SK-N-MC (cell line): ENCODE results near the gene KIF1C.

Experiments used
- DNase-seq: peaks from one replicate; pipeline ENCODE4 v3.0.0-alpha.2; 2011; ENCODE audit warnings: low read depth, low spot score
- H3K27ac ChIP-seq: fragments of 200-600 bp; sonication (generic); 2 replicates; pipeline ENCODE4 v1.5.1; 2016; ENCODE audit warnings: mixed run types
- H3K36me3 ChIP-seq: fragments of 200-600 bp; sonication (generic); 2 replicates; pipeline ENCODE4 v1.6.1; 2017; ENCODE audit warnings: antibody characterized with exemption, low read length, mixed read lengths; ENCODE audit not compliant: insufficient read depth
- H3K4me3 ChIP-seq: fragments of 200-600 bp; sonication (generic); 2 replicates; pipeline ENCODE4 v1.5.1; 2016
- H3K9ac ChIP-seq: fragments of 200-600 bp; sonication (generic); 2 replicates; pipeline ENCODE4 v1.8.0; 2017; ENCODE audit warnings: mixed run types, mixed read lengths; ENCODE audit not compliant: insufficient read length
- H3K9me3 ChIP-seq: fragments of 200-600 bp; sonication (generic); 2 replicates; pipeline ENCODE4 v1.6.1; 2017; ENCODE audit warnings: low read depth, mild to moderate bottlenecking, antibody characterized with exemption, low read length, moderate library complexity, mixed read lengths
- EZH2 ChIP-seq: fragments of 200-600 bp; sonication (generic); IDR thresholded peaks from one replicate; pipeline ENCODE4 v1.6.1; 2017; ENCODE audit warnings: antibody characterized with exemption
- FOXP2 ChIP-seq: optimal IDR thresholded peaks from 2 replicates; pipeline ENCODE3; 2011; ENCODE audit warnings: mild to moderate bottlenecking, moderate library complexity; ENCODE audit not compliant: insufficient read depth; ENCODE audit errors: extremely low read length, control extremely low read depth
- POLR2AphosphoS5 ChIP-seq: IDR thresholded peaks from 2 replicates; pipeline ENCODE4 v1.6.1; 2012; ENCODE audit warnings: mild to moderate bottlenecking, low read depth, low read length, borderline replicate concordance

KIF1C gene

DNA sequence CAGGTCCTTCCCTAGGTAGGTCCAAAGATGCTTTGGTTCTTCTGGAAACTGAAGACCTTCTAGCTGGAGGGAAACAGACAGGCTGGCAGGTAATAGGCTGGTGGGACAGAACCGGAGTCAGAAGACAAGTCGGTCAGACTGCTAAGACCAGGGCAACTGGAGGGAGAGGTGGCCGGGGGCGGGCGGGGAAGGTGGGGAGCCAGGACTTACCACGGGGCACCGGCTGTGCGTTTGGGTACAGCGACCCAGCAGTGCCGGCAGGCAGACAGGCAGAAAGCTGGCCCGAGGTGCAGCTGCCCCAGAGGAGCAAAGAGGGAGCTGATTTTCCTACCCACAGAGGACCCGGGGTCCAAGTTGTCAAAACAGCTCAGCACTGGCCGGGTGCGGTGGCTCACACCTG, 36.9 kb downstream of the KIF1C start:
- Histone ChIP-seq H3K36me3 (no peaks in the 10 kb centered on the region), H3K9me3 (no peaks in the 10 kb centered on the region), H3K9ac (no peak overlapping the region), H3K4me3 (no peak overlapping the region), H3K27ac (no peak overlapping the region)
- TF ChIP-seq EZH2 (no peak), POLR2AphosphoS5 (no peak), FOXP2 (no peak)
- no peak for DNase-seq

DNA sequence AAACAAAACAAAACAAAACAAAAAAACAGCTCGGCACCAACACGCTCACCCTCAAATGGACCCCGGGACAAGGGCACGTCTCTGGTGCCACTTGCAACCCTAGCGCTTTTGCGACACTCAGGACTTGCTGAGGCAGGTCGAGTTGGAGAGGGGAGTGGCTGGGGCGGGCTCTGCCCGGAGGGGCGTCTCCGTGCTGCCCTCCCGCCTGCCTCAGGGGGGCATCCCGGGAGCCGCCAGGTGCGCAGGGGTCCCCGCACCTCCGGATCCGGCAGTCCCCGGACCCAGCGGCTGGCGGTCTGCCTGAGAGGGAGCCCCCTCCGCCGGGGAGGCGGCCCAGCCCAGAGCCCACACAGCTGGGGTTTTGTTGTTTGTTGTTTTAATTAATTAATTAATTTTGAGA, 37.6 kb downstream of the KIF1C start, which contains the start of gene SLC52A1:
Gene SLC52A1 (minus strand): TSS at position 112 of the 400 bp plus-strand sequence. CDS start 820 bp downstream, outside the sequence.
- Histone ChIP-seq H3K9ac (no peak within 1 kb of the TSS), H3K4me3 (no peak within 1 kb of the TSS), H3K36me3 (no peaks in the 10 kb centered on the region), H3K27ac (no peak within 1 kb of the TSS), H3K9me3 (no peaks in the 10 kb centered on the region)
- DNase-seq, result no peak
- TF ChIP-seq POLR2AphosphoS5, result no peak
- TF ChIP-seq FOXP2, result no peak
- TF ChIP-seq EZH2, result no peak

DNA sequence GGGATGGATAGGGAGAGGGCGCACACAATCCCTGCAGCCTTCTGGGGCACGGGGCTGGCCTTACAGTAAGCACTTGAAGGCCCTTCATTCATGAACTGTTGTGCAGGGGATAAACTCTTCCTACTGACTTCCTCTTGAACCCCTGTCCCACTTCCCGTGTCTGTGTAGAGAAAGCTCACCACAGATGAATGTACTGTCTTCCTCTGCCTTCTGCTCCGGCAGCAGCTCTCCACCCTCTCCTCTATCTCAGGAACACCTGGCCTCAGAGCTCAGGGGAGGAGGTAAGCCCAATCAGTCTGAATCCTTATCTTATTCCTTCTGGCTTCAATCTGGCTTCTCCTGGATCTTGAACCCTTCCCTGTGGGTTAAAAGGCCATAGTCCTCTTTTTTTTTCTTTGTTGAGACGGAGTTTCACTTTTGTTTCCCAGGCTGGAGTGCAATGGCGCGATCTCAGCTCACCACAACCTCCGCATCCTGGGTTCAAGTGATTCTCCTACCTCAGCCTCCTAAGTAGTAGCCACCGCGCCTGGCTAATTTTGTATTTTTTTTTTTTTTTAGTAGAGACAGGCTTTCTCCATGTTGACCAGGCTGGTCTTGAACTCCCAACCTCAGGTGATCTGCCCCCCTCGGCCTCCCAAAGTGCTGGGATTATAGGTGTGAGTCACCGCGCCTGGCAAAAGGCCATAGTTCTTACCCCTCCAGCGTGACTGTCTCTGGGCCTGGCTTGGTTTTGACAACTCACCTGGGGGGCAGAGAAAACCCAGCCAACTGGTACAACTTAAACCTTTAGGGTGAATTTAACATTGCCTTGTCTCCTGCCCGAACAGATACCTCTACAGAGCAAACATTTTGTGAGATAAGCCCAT, 44.6 kb downstream of the KIF1C start:
- Histone ChIP-seq H3K4me3 (no peak overlapping the region), H3K27ac (no peak overlapping the region), H3K9me3 (no peaks in the 10 kb centered on the region), H3K36me3 (no peaks in the 10 kb centered on the region), H3K9ac (no peak overlapping the region)
- DNase-seq, result no peak
- TF ChIP-seq FOXP2 (no peak), EZH2 (no peak), POLR2AphosphoS5 (no peak)

DNA sequence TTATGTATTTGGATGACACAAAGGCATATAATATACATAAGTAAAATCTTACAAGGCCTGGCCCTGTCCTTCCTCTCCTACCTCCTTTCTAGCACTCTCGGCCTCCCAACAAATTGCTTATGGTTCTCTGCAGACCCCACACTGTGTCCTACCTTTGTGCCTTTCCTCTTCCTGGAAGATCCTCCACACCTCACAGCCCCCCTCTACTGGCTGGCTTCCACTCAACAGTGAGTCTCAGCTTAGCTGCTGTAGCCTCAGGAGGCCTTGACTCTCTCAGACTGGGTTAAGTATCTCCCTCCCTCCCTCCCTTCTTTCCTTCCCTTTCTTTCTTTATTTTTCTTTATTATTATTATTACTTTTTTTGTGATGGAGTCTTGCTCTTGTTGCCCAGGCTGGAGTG, 45.8 kb downstream of the KIF1C start:
- H3K36me3 ChIP-seq, result no peaks in the 10 kb centered on the region
- no peaks in the 10 kb centered on the region for H3K9me3 ChIP-seq
- no peak overlapping the region for H3K9ac ChIP-seq
- no peak overlapping the region for H3K27ac ChIP-seq
- DNase-seq, result no peak
- H3K4me3 ChIP-seq, result no peak overlapping the region
- TF ChIP-seq EZH2 (no peak), FOXP2 (no peak), POLR2AphosphoS5 (no peak)

DNA sequence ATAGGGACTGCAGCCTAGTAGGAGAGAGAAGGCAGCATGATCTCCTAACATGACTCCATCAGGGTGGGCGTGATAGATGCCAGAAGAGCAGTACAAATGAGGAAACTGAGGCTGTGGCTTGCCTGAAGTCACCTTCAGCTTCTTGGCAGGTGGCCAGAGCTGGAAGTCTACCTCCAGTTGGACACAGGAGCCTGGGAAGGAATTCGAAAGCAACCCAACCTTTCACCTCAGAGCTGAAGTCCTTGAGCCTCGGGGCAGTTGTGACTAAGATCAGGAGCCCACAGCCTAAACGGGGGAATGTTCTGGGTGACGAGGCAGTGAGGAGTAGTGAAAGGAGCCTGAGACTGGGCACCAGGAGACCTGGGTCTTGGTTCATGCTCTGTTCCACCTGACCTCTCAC, 46.9 kb downstream of the KIF1C start:
- no peaks in the 10 kb centered on the region for H3K36me3 ChIP-seq
- no peak overlapping the region for H3K27ac ChIP-seq
- H3K9me3 ChIP-seq, result no peaks in the 10 kb centered on the region
- TF ChIP-seq FOXP2 (no peak), EZH2 (no peak), POLR2AphosphoS5 (no peak)
- no peak for DNase-seq
- H3K9ac ChIP-seq, result no peak overlapping the region
- H3K4me3 ChIP-seq, result no peak overlapping the region

DNA sequence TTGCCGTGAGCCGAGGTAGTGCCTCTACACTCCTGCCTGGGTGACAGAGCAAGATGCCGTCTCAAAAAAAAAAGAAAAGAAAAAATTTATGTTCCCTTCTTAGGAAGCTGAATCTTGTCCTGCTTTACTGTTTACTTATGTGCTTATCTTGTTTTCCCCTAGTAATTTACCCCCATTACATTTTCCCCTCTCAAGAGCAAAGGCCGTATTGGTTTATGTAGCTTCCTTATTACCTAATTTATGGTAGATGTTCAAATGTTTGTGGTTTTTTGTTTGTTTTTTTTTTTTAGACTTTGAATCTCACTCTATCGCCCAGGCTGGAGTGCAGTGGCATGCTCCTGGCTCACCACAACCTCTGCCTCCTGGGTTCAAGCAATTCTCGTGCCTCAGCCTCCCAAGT, 47.7 kb downstream of the KIF1C start:
- no peaks in the 10 kb centered on the region for H3K36me3 ChIP-seq
- DNase-seq, result no peak

DNA sequence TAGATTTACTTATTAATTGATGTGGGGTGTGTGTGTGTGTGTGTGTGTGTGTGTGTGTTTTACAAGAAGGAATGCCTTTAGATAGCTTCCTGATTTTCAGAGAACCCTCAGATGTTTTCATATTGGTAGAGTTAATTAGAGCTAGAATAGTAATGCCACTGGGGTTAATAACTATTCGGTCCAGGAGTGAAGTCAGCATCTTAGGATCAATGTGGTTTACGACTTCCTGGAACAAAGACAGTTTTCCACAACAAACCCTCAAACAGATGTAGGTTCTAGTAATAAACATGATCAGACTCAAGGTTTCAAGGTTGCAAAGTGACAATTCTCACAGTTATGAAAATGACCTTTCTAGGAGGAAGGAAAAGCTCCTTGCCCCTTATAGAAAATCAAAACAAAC, 49.7 kb downstream of the KIF1C start:
- no peak for DNase-seq
- TF ChIP-seq POLR2AphosphoS5 (no peak), EZH2 (no peak), FOXP2 (no peak)
- Histone ChIP-seq H3K9me3 (no peaks in the 10 kb centered on the region), H3K27ac (0 out of 2 replicates have a peak overlapping the region, but pooled peaks have one; percentile 31), H3K4me3 (no peak overlapping the region), H3K36me3 (no peaks in the 10 kb centered on the region), H3K9ac (no peak overlapping the region)

More for the DNA sequence above, 47.7 kb downstream of the KIF1C start:
- H3K27ac ChIP-seq, result no peak overlapping the region
- H3K9ac ChIP-seq, result no peak overlapping the region
- no peaks in the 10 kb centered on the region for H3K9me3 ChIP-seq
- TF ChIP-seq FOXP2, result no peak
- TF ChIP-seq EZH2, result no peak
- TF ChIP-seq POLR2AphosphoS5, result no peak
- H3K4me3 ChIP-seq, result no peak overlapping the region

DNA sequence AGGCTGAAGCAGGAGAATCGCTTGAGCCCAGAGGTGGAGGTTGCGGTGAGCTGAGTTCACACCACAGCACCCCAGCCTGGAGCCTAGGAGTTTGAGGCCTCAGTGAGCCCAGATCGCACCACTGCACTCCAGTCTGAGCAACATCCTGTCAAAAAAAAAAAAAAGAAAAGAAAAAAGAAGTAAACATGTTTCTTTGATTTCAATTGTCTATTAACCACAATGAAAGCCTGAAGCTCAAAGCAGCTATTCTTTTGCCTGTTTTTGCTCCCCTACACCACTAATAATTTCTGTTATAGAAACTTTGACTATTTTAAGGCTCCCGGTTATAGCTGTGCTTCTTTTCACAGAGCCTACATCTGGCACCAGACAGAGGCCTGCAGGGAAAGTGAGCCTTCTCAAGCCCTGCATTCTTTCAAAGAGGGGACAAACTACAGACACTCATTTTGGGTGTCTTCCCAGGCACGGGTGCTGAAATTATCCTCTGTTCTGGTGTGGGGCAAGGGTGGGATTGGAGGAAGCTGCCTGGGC, 51.6 kb downstream of the KIF1C start:
- no peak overlapping the region for H3K4me3 ChIP-seq
- H3K27ac ChIP-seq, result no peak overlapping the region
- no peaks in the 10 kb centered on the region for H3K36me3 ChIP-seq
- no peaks in the 10 kb centered on the region for H3K9me3 ChIP-seq
- H3K9ac ChIP-seq, result no peak overlapping the region
- no peak for TF ChIP-seq FOXP2
- TF ChIP-seq EZH2, result no peak
- TF ChIP-seq POLR2AphosphoS5, result no peak
- no peak for DNase-seq

DNA sequence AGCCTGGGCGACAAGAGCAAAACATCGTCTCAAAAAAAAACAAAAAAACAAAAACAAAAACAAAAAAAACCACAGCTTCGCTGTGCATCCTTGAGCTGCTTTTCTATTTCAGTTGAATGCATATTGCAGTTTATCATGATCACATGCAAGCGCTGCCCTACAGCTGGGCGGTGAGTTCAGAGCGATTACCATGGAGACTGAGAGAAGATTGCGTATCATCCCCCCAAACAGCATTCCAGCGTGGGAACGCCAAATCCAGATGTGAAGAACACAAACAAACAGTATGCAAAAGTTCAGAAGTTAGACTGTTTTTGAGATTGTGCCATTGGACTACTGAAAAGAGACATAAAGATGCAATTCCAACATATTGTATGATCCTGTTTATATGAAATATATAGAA, 52.5 kb downstream of the KIF1C start:
- Histone ChIP-seq H3K9me3 (no peaks in the 10 kb centered on the region), H3K27ac (no peak overlapping the region), H3K36me3 (no peaks in the 10 kb centered on the region), H3K4me3 (no peak overlapping the region), H3K9ac (no peak overlapping the region)
- no peak for TF ChIP-seq POLR2AphosphoS5
- no peak for TF ChIP-seq FOXP2
- TF ChIP-seq EZH2, result no peak
- DNase-seq, result no peak

DNA sequence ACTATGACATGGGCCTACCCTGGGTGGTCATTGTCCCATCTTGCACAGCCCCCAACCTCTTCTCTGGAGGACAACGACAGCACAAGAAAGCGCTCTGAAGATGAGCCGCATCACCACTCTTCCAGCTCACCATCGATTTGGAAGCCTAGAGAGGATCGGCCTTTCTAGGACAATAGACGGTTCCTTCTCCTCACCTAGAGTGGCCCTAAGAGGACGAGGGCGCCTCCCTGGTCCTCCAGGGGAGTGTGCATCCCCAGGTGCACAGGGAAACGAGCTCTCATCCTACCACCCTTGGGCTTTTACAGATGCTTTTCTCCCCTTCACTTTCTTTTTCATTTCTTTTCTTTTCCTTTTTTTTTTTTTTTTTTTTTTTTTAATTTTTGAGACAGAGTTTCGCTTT, 57.8 kb downstream of the KIF1C start:
- DNase-seq, result no peak
- no peak overlapping the region for H3K9ac ChIP-seq
- no peaks in the 10 kb centered on the region for H3K36me3 ChIP-seq
- H3K4me3 ChIP-seq, result no peak overlapping the region
- H3K27ac ChIP-seq, result no peak overlapping the region
- TF ChIP-seq POLR2AphosphoS5 (no peak), FOXP2 (no peak), EZH2 (no peak)
- no peaks in the 10 kb centered on the region for H3K9me3 ChIP-seq
